Caco-2 (cell line): ENCODE results near the gene HLA-G. TPM values are rescaled to one million over a fixed set of nuclear protein-coding genes. Genes with fewer than 3 reads are reported as not detected.

Experiments used
- BruUV-seq: library from RNA; stranded (reverse); fragments of 400-500 nt; replicated peaks from 2 replicates; lab custom pipeline; 2021; lab: Mats Ljungman, UMichigan
- CTCF ChIA-PET: fragments of 300-600 bp; sonication (Branson Sonifier 250); formaldehyde crosslinking; loops from one replicate; lab custom pipeline; 2022; ENCODE audit warnings: antibody characterized with exemption; lab: Charles Lee
- POLR2A ChIA-PET: fragments of 300-600 bp; sonication (Branson Sonifier 250); formaldehyde crosslinking; loops from one replicate; lab custom pipeline; 2022; ENCODE audit warnings: antibody characterized with exemption; lab: Charles Lee
- DNase-seq, 2 experiments: peaks; one replicate each; pipeline versions ENCODE4 v3.0.0 to v3.0.0-alpha.2; 2020 to 2022
- H3K27me3 ChIP-seq: replicated peaks from 2 replicates; pipeline ENCODE4 v1.6.0; 2011; ENCODE audit warnings: low read length; ENCODE audit not compliant: control insufficient read depth, insufficient read depth
- H3K36me3 ChIP-seq: 2 replicates; pipeline ENCODE4 v1.5.1; 2011; ENCODE audit warnings: low read length; ENCODE audit not compliant: control insufficient read depth, insufficient read depth
- H3K4me1 ChIP-seq: fragments of 250-450 bp; sonication (Bioruptor Pico); 2 replicates; pipeline ENCODE4 v1.5.1; 2020; ENCODE audit warnings: mild to moderate bottlenecking
- H3K4me3 ChIP-seq: 2 replicates; pipeline ENCODE4 v1.5.1; 2011; ENCODE audit warnings: low read depth, mild to moderate bottlenecking, control low read depth, low read length
- H3K9me3 ChIP-seq: fragments of 250-450 bp; sonication (Bioruptor Pico); 2 replicates; pipeline ENCODE4 v1.5.1; 2020; ENCODE audit warnings: mild to moderate bottlenecking, moderate library complexity
- H3K27ac Mint-ChIP-seq: one replicate; pipeline ENCODE4 v1.8.0; 2022; ENCODE audit warnings: mixed read lengths; ENCODE audit not compliant: unreplicated experiment
- H3K27me3 Mint-ChIP-seq: one replicate; pipeline ENCODE4 v1.8.0; 2022; ENCODE audit warnings: mixed read lengths; ENCODE audit not compliant: insufficient read depth, unreplicated experiment
- H3K36me3 Mint-ChIP-seq: one replicate; pipeline ENCODE4 v1.8.0; 2022; ENCODE audit warnings: mild to moderate bottlenecking, mixed read lengths; ENCODE audit not compliant: insufficient read depth, unreplicated experiment
- H3K4me1 Mint-ChIP-seq: one replicate; pipeline ENCODE4 v1.8.0; 2022; ENCODE audit warnings: low read depth, mixed read lengths; ENCODE audit not compliant: unreplicated experiment
- H3K4me3 Mint-ChIP-seq: one replicate; pipeline ENCODE4 v1.8.0; 2022; ENCODE audit warnings: mild to moderate bottlenecking, moderate library complexity, mixed read lengths; ENCODE audit not compliant: unreplicated experiment
- H3K9me3 Mint-ChIP-seq: one replicate; pipeline ENCODE4 v1.8.0; 2022; ENCODE audit warnings: mixed read lengths; ENCODE audit not compliant: unreplicated experiment
- CTCF ChIP-seq, 2 experiments: fragments of 200-600 bp in 1 of 2; IDR thresholded peaks; 1 replicate in 1 of 2; 2 replicates in 1 of 2; pipeline versions ENCODE4 v1.5.1 to v1.8.0; 2011 to 2022; ENCODE audit warnings: antibody characterized with exemption in 1 of 2, control low read depth in 1 of 2, inconsistent platforms in 1 of 2, low read depth in 1 of 2, low read length in 1 of 2, mild to moderate bottlenecking in 1 of 2, moderate library complexity in 1 of 2; ENCODE audit not compliant: insufficient read depth in 1 of 2, severe bottlenecking in 1 of 2, unreplicated experiment in 1 of 2
- intact Hi-C: fragments of 100-400 bp; cut with micrococcal nuclease; formaldehyde crosslinking; loops from one replicate; pipeline ENCODE4 v1.10.0; 2022; ENCODE audit not compliant: unreplicated experiment
- total RNA-seq: library from RNA; stranded (reverse); gene quantifications from 2 replicates; pipeline ENCODE4 v1.2.3, GENCODE V29; 2022

HLA-G gene
- total RNA-seq, 1 experiment from 2014 or later: not detected

- H3K4me1 Mint-ChIP-seq: peaks cover 7% of the 10 kb centered on the region
- no TSS peak for BruUV-seq
- H3K36me3 Mint-ChIP-seq: no peaks in the 10 kb centered on the region
- ChIA-PET POLR2A (no interaction called here), CTCF (no interaction called here)
- H3K4me3 Mint-ChIP-seq: no peak overlapping the region
- Histone ChIP-seq H3K9me3 (no peaks in the 10 kb centered on the region), H3K4me1 (peaks cover 9% of the 10 kb centered on the region), H3K27me3 (0 out of 2 replicates have a peak, but pooled peaks cover 1% of the 10 kb centered on the region), H3K36me3 (no peaks in the 10 kb centered on the region), H3K4me3 (no peak overlapping the region)
- H3K27ac Mint-ChIP-seq: no peak overlapping the region
- no peak for DNase-seq
- no peak for TF ChIP-seq CTCF (IDR thresholded peaks at IDR 0.05; ENCODE audit: insufficient read depth in 1 of 2, low read depth in 1 of 2, low read length in 1 of 2, severe bottlenecking in 1 of 2, unreplicated experiment in 1 of 2)
- intact Hi-C loops: no loop called here
- peaks cover 11% of the 10 kb centered on the region for H3K27me3 Mint-ChIP-seq
- no peaks in the 10 kb centered on the region for H3K9me3 Mint-ChIP-seq
These were observed 17.3 kb upstream of the HLA-G start for GRCh38 chr6:29810371-29810770.

GRCh38 chr6:29811377-29811776, 16.2 kb upstream of the HLA-G start:
- Mint-ChIP-seq H3K36me3 (no peaks in the 10 kb centered on the region), H3K4me1 (peaks cover 9% of the 10 kb centered on the region), H3K27ac (no peak overlapping the region), H3K9me3 (no peaks in the 10 kb centered on the region), H3K27me3 (peaks cover 11% of the 10 kb centered on the region), H3K4me3 (no peak overlapping the region)
- Histone ChIP-seq H3K4me1 (peaks cover 15% of the 10 kb centered on the region), H3K27me3 (0 out of 2 replicates have a peak, but pooled peaks cover 1% of the 10 kb centered on the region), H3K4me3 (no peak overlapping the region), H3K9me3 (no peaks in the 10 kb centered on the region), H3K36me3 (no peaks in the 10 kb centered on the region)
- no peak for TF ChIP-seq CTCF (IDR thresholded peaks at IDR 0.05; ENCODE audit: insufficient read depth in 1 of 2, low read depth in 1 of 2, low read length in 1 of 2, severe bottlenecking in 1 of 2, unreplicated experiment in 1 of 2)
- DNase-seq: no peak
- ChIA-PET CTCF (no interaction called here), POLR2A (no interaction called here)
- intact Hi-C loops: no loop called here
- BruUV-seq: no TSS peak

- ChIA-PET POLR2A (no interaction called here), CTCF (interaction anchor here (0.6 kb wide), 1 partner anchor 40 kb away, joined by 3 read pairs; no protein-coding TSS in a partner anchor)
- Histone ChIP-seq H3K36me3 (no peaks in the 10 kb centered on the region), H3K9me3 (no peaks in the 10 kb centered on the region), H3K4me1 (peaks cover 15% of the 10 kb centered on the region), H3K4me3 (no peak overlapping the region), H3K27me3 (0 out of 2 replicates have a peak, but pooled peaks cover 1% of the 10 kb centered on the region)
- no TSS peak for BruUV-seq
- Mint-ChIP-seq H3K27me3 (peaks cover 3% of the 10 kb centered on the region), H3K4me1 (peaks cover 9% of the 10 kb centered on the region), H3K9me3 (no peaks in the 10 kb centered on the region), H3K4me3 (no peak overlapping the region), H3K27ac (no peak overlapping the region), H3K36me3 (no peaks in the 10 kb centered on the region)
- DNase-seq: no peak
- TF ChIP-seq CTCF (IDR thresholded peaks at IDR 0.05; ENCODE audit: insufficient read depth in 1 of 2, low read depth in 1 of 2, low read length in 1 of 2, severe bottlenecking in 1 of 2, unreplicated experiment in 1 of 2): no peak
- intact Hi-C loops: no loop called here
These were observed 14.6 kb upstream of the HLA-G start for GRCh38 chr6:29813066-29813465.
